GM19240 (cell line): ENCODE data around the gene KRTAP20-2.

Experiments used
- DNase-seq: peaks from one replicate; pipeline ENCODE4 v3.0.0; 2011; ENCODE audit warnings: low spot score; ENCODE audit not compliant: insufficient read length

Gene KRTAP20-2

DNA sequence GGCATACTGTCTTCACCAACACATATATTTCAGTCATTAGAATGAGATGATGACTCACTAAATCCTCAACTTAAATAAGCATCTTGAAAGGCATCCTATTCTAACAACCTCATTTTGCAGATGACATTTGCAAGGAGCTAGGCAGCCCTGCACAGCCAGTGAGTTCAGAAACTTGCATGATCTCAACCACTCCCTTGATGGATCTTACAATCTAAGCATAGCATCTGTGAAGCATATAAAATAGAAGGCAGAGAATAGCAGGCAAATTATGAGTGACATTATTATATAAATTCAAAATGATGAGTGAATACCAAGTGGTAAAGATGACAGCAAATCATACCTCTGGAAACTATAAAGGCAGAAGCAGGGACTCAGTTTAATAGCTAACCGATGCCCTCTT lies 39.3 kb downstream of the KRTAP20-2 start:
- DNase-seq: no peak

DNA sequence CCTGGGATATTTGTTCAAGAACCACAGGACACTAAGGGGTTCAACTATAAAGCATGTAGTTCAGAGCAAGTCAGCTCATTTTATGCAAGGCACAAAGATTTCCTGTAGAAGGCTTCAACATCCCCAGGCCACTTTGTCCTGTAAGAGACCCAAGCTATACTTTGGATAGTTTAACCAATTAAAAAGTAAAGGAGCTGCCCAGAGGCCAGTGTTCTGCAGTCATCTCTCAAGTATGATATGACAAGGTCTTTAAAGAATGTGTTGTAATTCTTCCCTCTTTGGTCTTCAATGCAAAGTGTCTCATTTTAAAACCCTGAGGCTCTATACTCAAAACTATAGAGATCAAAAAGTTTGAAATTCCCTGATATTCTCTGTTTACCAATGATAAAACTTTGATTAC lies 41.7 kb downstream of the KRTAP20-2 start:
- no peak for DNase-seq

DNA sequence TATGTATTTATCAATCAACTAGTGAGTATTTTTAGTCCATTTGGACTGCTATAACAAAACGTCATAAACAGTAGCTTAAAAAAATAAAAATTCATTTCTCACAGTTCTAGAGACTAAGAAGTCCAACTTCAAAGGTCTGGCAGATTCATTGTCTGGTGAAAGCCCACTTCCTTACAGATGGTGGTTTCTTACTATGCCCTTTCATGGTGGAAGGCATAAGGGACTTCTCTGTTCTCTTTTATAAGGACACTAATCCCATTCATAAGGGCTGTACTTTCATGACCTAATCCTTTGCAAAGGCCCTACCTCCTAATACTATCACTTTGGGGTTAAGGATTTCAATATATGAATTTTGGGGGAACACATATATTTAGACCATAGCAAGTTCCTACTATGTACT lies 45.6 kb downstream of the KRTAP20-2 start:
- DNase-seq: no peak

DNA sequence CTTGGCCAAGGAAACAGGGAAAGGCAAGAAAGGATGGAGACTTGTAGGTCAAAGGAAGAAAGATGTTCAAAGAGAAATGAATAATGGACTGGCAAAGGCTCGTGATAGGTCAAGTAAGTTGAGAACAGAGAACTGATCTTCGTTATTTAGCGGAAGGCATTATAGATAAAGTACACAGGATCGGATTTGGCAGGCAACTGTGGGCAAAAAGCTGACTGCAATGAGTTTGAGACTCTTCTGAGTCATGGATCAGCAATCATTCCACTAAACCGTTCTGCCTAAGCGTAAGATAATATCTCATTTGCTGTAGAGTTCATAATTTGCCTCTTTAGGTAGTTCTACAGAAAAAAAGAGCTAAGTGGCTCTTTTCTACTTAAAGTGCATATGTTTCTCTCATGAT lies 49.5 kb downstream of the KRTAP20-2 start:
- no peak for DNase-seq
